Activated naive CD4-positive, alpha-beta T cell treated with anti-CD3 and anti-CD28 coated beads for 36 hours (primary cell): ENCODE measurements around the gene HCFC1. TPM values are rescaled to one million over a fixed set of nuclear protein-coding genes. Genes with fewer than 3 reads are reported as not detected.
A peak's percentile ranks its signal among the peaks of the same experiment; 100 is the strongest.
"Not testable (repeated sequence)": the region's sequence is repeated elsewhere in the genome, so short reads cannot be mapped to it uniquely, and the experiment has no call there.

Experiments
- CTCF ChIA-PET: fragments of 350-600 bp; sonication (Branson Sonifier 250); formaldehyde crosslinking; loops from one replicate; lab custom pipeline; 2021; ENCODE audit warnings: antibody characterized with exemption; lab: Charles Lee
- DNase-seq: peaks from one replicate; pipeline ENCODE4 v3.0.0-alpha.2; 2020
- H3K27ac Mint-ChIP-seq: one replicate; pipeline ENCODE4 v1.8.0; 2021; ENCODE audit warnings: mild to moderate bottlenecking, mixed read lengths
- H3K27me3 Mint-ChIP-seq: one replicate; pipeline ENCODE4 v1.8.0; 2021; ENCODE audit warnings: low read depth, mixed read lengths
- H3K36me3 Mint-ChIP-seq: one replicate; pipeline ENCODE4 v1.8.0; 2021; ENCODE audit warnings: low read depth, mixed read lengths
- H3K4me1 Mint-ChIP-seq: one replicate; pipeline ENCODE4 v1.8.0; 2021; ENCODE audit warnings: low read depth, mixed read lengths
- H3K4me3 Mint-ChIP-seq: one replicate; pipeline ENCODE4 v1.8.0; 2021; ENCODE audit warnings: mild to moderate bottlenecking, moderate library complexity, mixed read lengths
- H3K9me3 Mint-ChIP-seq: one replicate; pipeline ENCODE4 v1.8.0; 2021; ENCODE audit warnings: mixed read lengths
- intact Hi-C: fragments of 100-400 bp; cut with micrococcal nuclease; formaldehyde crosslinking; loops from one replicate; pipeline ENCODE4 v1.15.1; 2023
- total RNA-seq, 2 experiments: library from RNA; stranded (reverse); gene quantifications; one replicate each; pipeline ENCODE4 v1.2.3, GENCODE V29; 2021

Gene HCFC1
- total RNA-seq, 2 experiments from 2014 or later = 85.0 to 86.1 TPM

GRCh38 chrX:153983321-153983801, 11.7 kb upstream of the HCFC1 start:
- CTCF ChIA-PET = interaction anchor here (0.5 kb wide), 1 partner anchor 73 kb away, joined by 5 read pairs; no protein-coding TSS in a partner anchor
- Mint-ChIP-seq H3K36me3 (peaks cover 7% of the 10 kb centered on the region), H3K27me3 (no peaks in the 10 kb centered on the region), H3K4me3 (no peak overlapping the region), H3K4me1 (peaks cover 47% of the 10 kb centered on the region), H3K9me3 (no peaks in the 10 kb centered on the region), H3K27ac (peak overlapping the region; percentile 95)
- peak; percentile 49 for DNase-seq
- intact Hi-C loops = loop anchor here (5.0 kb wide), 1 partner anchor 34 kb away; the partner anchor contains the start of gene IRAK1

GRCh38 chrX:153981771-153982533, 10.3 kb upstream of the HCFC1 start:
- Mint-ChIP-seq H3K4me1 (peaks cover 48% of the 10 kb centered on the region), H3K4me3 (peak overlapping the region; percentile 63), H3K36me3 (peaks cover 7% of the 10 kb centered on the region), H3K27me3 (no peaks in the 10 kb centered on the region), H3K9me3 (no peaks in the 10 kb centered on the region), H3K27ac (peak overlapping the region; percentile 95)
- DNase-seq = peak; percentile 83
- CTCF ChIA-PET = interaction anchor here (0.9 to 1.7 kb wide), 2 partner anchors 11 to 32 kb away, joined by 3 to 6 read pairs; partner anchors contain the start of gene HCFC1
- intact Hi-C loops = loop anchor here (5.0 kb wide), 1 partner anchor 35 kb away; the partner anchor contains the start of gene IRAK1

GRCh38 chrX:153981231-153981630, 9.6 kb upstream of the HCFC1 start:
- H3K4me1 Mint-ChIP-seq = peaks cover 49% of the 10 kb centered on the region
- H3K27ac Mint-ChIP-seq = peak overlapping the region; percentile 95
- peaks cover 7% of the 10 kb centered on the region for H3K36me3 Mint-ChIP-seq
- H3K27me3 Mint-ChIP-seq = no peaks in the 10 kb centered on the region
- DNase-seq = no peak
- intact Hi-C loops = loop anchor here (5.0 kb wide), 1 partner anchor 36 kb away; the partner anchor contains the start of gene IRAK1
- peak overlapping the region; percentile 63 for H3K4me3 Mint-ChIP-seq
- CTCF ChIA-PET = interaction anchor here (0.9 to 1.7 kb wide), 2 partner anchors 10 to 31 kb away, joined by 3 to 6 read pairs; partner anchors contain the start of gene HCFC1
- no peaks in the 10 kb centered on the region for H3K9me3 Mint-ChIP-seq

- H3K27ac Mint-ChIP-seq = peak overlapping the region; percentile 95
- peaks cover 52% of the 10 kb centered on the region for H3K4me1 Mint-ChIP-seq
- H3K27me3 Mint-ChIP-seq, H3K36me3 Mint-ChIP-seq, H3K9me3 Mint-ChIP-seq: not testable (repeated sequence)
- peak overlapping the region; percentile 67 for H3K4me3 Mint-ChIP-seq
- CTCF ChIA-PET = interaction anchor here (1.4 to 1.7 kb wide), 2 partner anchors 9 to 14 kb away, joined by 3 to 6 read pairs; partner anchors contain the start of gene HCFC1
- DNase-seq = peak; percentile 60
- intact Hi-C loops = loop anchor here (5.0 kb wide), 1 partner anchor 37 kb away; the partner anchor contains the start of gene IRAK1
These were observed 8.8 kb upstream of the HCFC1 start for GRCh38 chrX:153980394-153980793.

GRCh38 chrX:153974726-153975286, 3.2 kb upstream of the HCFC1 start:
- Mint-ChIP-seq H3K4me3 (peak overlapping the region; percentile 84), H3K27me3 (no peaks in the 10 kb centered on the region), H3K27ac (peak overlapping the region; percentile 96), H3K4me1 (peaks cover 17% of the 10 kb centered on the region), H3K36me3 (peaks cover 8% of the 10 kb centered on the region), H3K9me3 (no peaks in the 10 kb centered on the region)
- DNase-seq = no peak
- intact Hi-C loops = loop anchor here (5.0 kb wide), 2 partner anchors 502 to 503 kb away; partner anchors contain the start of genes HAUS7 and LAGE3
- CTCF ChIA-PET = interaction anchor here (0.8 to 2.2 kb wide), 2 partner anchors 11 to 39 kb away, joined by 3 to 4 read pairs; no protein-coding TSS in a partner anchor

GRCh38 chrX:153974003-153974725, 2.5 kb upstream of the HCFC1 start:
- DNase-seq = no peak
- H3K36me3 Mint-ChIP-seq = peaks cover 11% of the 10 kb centered on the region
- H3K27ac Mint-ChIP-seq = peak overlapping the region; percentile 96
- H3K9me3 Mint-ChIP-seq = no peaks in the 10 kb centered on the region
- intact Hi-C loops = loop anchor here (5.0 kb wide), 2 partner anchors 502 to 503 kb away; partner anchors contain the start of genes HAUS7 and LAGE3
- no peaks in the 10 kb centered on the region for H3K27me3 Mint-ChIP-seq
- H3K4me1 Mint-ChIP-seq = peaks cover 17% of the 10 kb centered on the region
- H3K4me3 Mint-ChIP-seq = peak overlapping the region; percentile 84
- CTCF ChIA-PET = interaction anchor here (0.8 to 2.2 kb wide), 2 partner anchors 11 to 39 kb away, joined by 3 to 4 read pairs; no protein-coding TSS in a partner anchor

- H3K9me3 Mint-ChIP-seq = no peaks in the 10 kb centered on the region
- no peak for DNase-seq
These were observed 1.7 kb upstream of the HCFC1 start for GRCh38 chrX:153973127-153974002.

GRCh38 chrX:153972368-153973126, 929 bp upstream of the HCFC1 start, which contains the start of gene TMEM187:
Gene TMEM187, plus strand, starts transcription at chrX:153972754. Its CDS starts 9,309 bp downstream, at chrX:153982063.
- peak; percentile 91 for DNase-seq
- CTCF ChIA-PET = interaction anchor here (1.8 to 2.2 kb wide), 2 partner anchors 8 to 41 kb away, joined by 4 to 6 read pairs; no protein-coding TSS in a partner anchor
- Mint-ChIP-seq H3K27me3 (no peaks in the 10 kb centered on the region), H3K9me3 (no peaks in the 10 kb centered on the region), H3K4me1 (peaks cover 24% of the 10 kb centered on the region), H3K36me3 (peaks cover 22% of the 10 kb centered on the region), H3K4me3 (peak within 1 kb of the TSS; percentile 100), H3K27ac (peak within 1 kb of the TSS; percentile 100)
- intact Hi-C loops = loop anchor here (1.0 to 5.0 kb wide), 5 partner anchors 12 to 505 kb away; partner anchors contain the start of genes HAUS7, LAGE3, MECP2 and RPL10

More at GRCh38 chrX:153973127-153974002, 1.7 kb upstream of the HCFC1 start:
- intact Hi-C loops = loop anchor here (5.0 kb wide), 2 partner anchors 501 to 504 kb away; partner anchors contain the start of genes HAUS7 and LAGE3
- Mint-ChIP-seq H3K27ac (peak overlapping the region; percentile 96), H3K4me3 (peak overlapping the region; percentile 84), H3K4me1 (peaks cover 17% of the 10 kb centered on the region), H3K36me3 (peaks cover 14% of the 10 kb centered on the region), H3K27me3 (no peaks in the 10 kb centered on the region)
- CTCF ChIA-PET = interaction anchor here (2.2 kb wide), 1 partner anchor 40 kb away, joined by 4 read pairs; no protein-coding TSS in a partner anchor

GRCh38 chrX:153971124-153971449, 531 bp downstream of the HCFC1 start:
- Mint-ChIP-seq H3K27ac (peak overlapping the region; percentile 100), H3K4me1 (peaks cover 37% of the 10 kb centered on the region), H3K27me3 (no peaks in the 10 kb centered on the region), H3K9me3 (no peaks in the 10 kb centered on the region), H3K4me3 (peak overlapping the region; percentile 100), H3K36me3 (peaks cover 26% of the 10 kb centered on the region)
- DNase-seq = peak; percentile 90
- intact Hi-C loops = loop anchor here (1.0 to 5.0 kb wide), 6 partner anchors 43 to 506 kb away; partner anchors contain the start of genes ABCD1, BCAP31, HAUS7 and IDH3G
- CTCF ChIA-PET = interaction anchor here (0.6 to 1.8 kb wide), 4 partner anchors 10 to 78 kb away, joined by 3 to 6 read pairs (median 3); no protein-coding TSS in a partner anchor
